Transverse colon (tissue), 4 donors: Measurements from ENCODE around the gene KIAA1328. TPM values are rescaled to one million over a fixed set of nuclear protein-coding genes. Genes with fewer than 3 reads are reported as not detected.

ENCODE experiments used
- DNase-seq: peaks from one replicate; pipeline ENCODE4 v3.0.0-alpha.2; 2019
- H3K27ac ChIP-seq, 4 donors: fragments of 200-600 bp; sonication (generic); 2 replicates each; pipeline ENCODE4 v1.5.1; 2016 to 2018; ENCODE audit warnings: inconsistent platforms in 4 of 4
- H3K27me3 ChIP-seq: fragments of 200-600 bp; sonication (generic); 2 replicates; pipeline ENCODE4 v1.5.1; 2017; ENCODE audit warnings: inconsistent platforms
- H3K36me3 ChIP-seq, 4 donors: fragments of 200-600 bp; sonication (generic); 2 replicates each; pipeline ENCODE4 v1.5.1; 2017 to 2019; ENCODE audit warnings: inconsistent platforms in 4 of 4
- H3K4me1 ChIP-seq, 4 donors: fragments of 200-600 bp; sonication (generic); 2 replicates each; pipeline ENCODE4 v1.5.1; 2017 to 2020; ENCODE audit warnings: inconsistent platforms in 4 of 4
- H3K4me3 ChIP-seq, 4 donors: fragments of 200-600 bp; sonication (generic); 1 replicate in 1 of 4; 2 replicates in 3 of 4; pipeline versions ENCODE4 v1.5.1 to v1.6.1; 2017 to 2019; ENCODE audit warnings: inconsistent platforms in 4 of 4
- H3K9me3 ChIP-seq, 2 donors: fragments of 200-600 bp; sonication (generic); 2 replicates each; pipeline ENCODE4 v1.5.1; 2017 to 2019; ENCODE audit warnings: inconsistent platforms in 2 of 2
- CTCF ChIP-seq, 5 experiments: fragments of 200-600 bp in 3 of 5; fragments of 450-650 bp in 2 of 5; sonication (generic) in 3 of 5; IDR thresholded peaks; 1 replicate in 2 of 5; 2 replicates in 3 of 5; pipeline ENCODE4 v1.5.1; 2016 to 2017; ENCODE audit warnings: antibody characterized with exemption in 5 of 5, inconsistent platforms in 3 of 5, mild to moderate bottlenecking in 2 of 5, moderate library complexity in 1 of 5
- EP300 ChIP-seq: sonication (generic); formaldehyde crosslinking; IDR thresholded peaks from one replicate; pipeline ENCODE4 v1.6.1; 2017; ENCODE audit warnings: antibody characterized with exemption, low read depth
- POLR2A ChIP-seq: fragments of 450-650 bp; IDR thresholded peaks from one replicate; pipeline ENCODE4 v1.6.1; 2016; ENCODE audit warnings: antibody characterized with exemption, mild to moderate bottlenecking, moderate library complexity
- POLR2AphosphoS5 ChIP-seq, 3 donors: sonication (generic); formaldehyde crosslinking; IDR thresholded peaks; one replicate each; pipeline ENCODE4 v1.6.1; 2016; ENCODE audit warnings: antibody characterized with exemption in 3 of 3
- WGBS, 2 donors: methylation state at CpG; one replicate each; pipeline ENCODE4 v1.1.5; 2018; ENCODE audit warnings: low coverage in 1 of 2; 5-methylcytosine and 5-hydroxymethylcytosine counted together
- in situ Hi-C, 4 donors: fragments of 200-750 bp; cut with MboI; loops; one replicate each; pipeline versions ENCODE4 v1.15.0 to v1.15.1; 2017; ENCODE audit warnings: low sequenced_read_pairs in 3 of 4, low pct_ligation_motif_present in 1 of 4, low pct_unique_long_range_greater_than_20kb in 1 of 4
- intact Hi-C: fragments of 100-400 bp; cut with DNase I; formaldehyde crosslinking; loops from one replicate; pipeline ENCODE4 v1.15.1; 2023; ENCODE audit warnings: low total_unique reads
- total RNA-seq, 4 donors: library from RNA; depleted of rRNA; stranded (reverse); fragments of >200 nt; gene quantifications; one replicate each; pipeline ENCODE4 v1.1.0, GENCODE V29; 2016

The KIAA1328 gene
- total RNA-seq, 4 donors from 2014 or later = 3.6 to 14.3 (median 11.3) TPM

GRCh38 chr18:37265382-37265781 lies 436.5 kb downstream of the KIAA1328 start:
- no peaks in the 10 kb centered on the region for H3K36me3 ChIP-seq
- TF ChIP-seq CTCF (IDR thresholded peaks at IDR 0.05) (no peak), EP300 (no peak), POLR2AphosphoS5 (IDR thresholded peaks at IDR 0.05) (no peak), POLR2A (no peak)
- H3K4me1 ChIP-seq = no peaks in the 10 kb centered on the region
- intact Hi-C loops (no loop called here), in situ Hi-C loops (no loop called here)
- no peak overlapping the region for H3K27ac ChIP-seq
- no peaks in the 10 kb centered on the region for H3K9me3 ChIP-seq
- WGBS, 2 donors = 50% methylated on average over 2 of the region's 2 CpGs; no CpG with 5 or more reads in 1 of the 2 donors
- DNase-seq = no peak
- H3K4me3 ChIP-seq = no peak overlapping the region
- no peaks in the 10 kb centered on the region for H3K27me3 ChIP-seq

DNA sequence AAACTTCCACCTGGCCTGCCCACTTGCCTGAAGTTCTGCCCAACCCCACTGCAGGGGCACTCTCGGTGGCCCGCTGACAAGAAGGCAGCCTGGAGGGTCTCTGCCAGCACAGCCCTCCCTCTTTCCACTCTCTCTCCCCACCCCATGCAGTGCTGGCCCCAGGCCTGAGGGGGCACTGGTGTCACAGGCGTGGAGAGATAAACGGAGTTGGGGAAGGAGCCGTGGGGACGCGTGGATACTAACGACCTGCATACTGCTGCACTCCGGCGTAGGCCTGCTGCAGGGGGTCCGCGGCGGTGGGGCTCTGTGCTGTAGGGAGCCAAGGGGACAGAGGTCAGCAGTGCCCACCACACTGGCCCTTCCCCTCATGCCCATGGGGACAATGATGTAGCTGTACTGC lies 437.4 kb downstream of the KIAA1328 start:
- WGBS, 2 donors = 38% methylated on average over 13 of the region's 13 CpGs; no CpG with 5 or more reads in 1 of the 2 donors
- TF ChIP-seq POLR2AphosphoS5 (IDR thresholded peaks at IDR 0.05) (no peak), POLR2A (no peak), CTCF (IDR thresholded peaks at IDR 0.05) (no peak), EP300 (no peak)
- in situ Hi-C loops = no loop called here

DNA sequence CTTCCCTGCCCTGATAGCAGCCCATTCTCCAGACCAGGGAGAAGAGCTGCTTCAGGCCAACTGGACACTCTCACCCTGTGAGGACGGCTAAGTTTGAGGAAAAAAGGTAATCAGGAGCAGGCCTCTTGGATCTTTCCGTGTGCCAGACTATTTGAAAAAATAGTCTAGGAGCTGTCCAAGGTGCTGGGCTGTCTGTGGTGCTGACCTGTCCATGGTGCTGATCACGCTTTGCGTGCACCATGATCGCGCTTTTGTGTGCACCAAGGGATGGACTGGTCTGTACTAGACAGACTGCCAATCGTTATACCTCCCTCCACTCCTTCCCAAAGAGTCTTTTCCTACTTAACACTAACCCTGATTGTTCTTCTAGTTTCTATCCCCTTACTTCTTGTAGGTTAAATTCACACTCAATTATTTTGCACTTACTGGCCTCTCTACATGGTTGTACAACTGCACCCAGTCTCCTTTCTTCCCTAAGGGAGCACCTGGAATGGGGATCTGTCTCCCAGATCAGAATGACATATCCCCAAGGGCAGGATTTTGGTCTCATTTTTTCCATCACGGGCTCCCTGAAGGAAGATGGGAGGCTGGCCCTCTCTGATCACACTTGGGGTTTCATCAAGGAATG lies 441.2 kb downstream of the KIAA1328 start:
- DNase-seq = no peak
- intact Hi-C loops = no loop called here
- no peaks in the 10 kb centered on the region for H3K9me3 ChIP-seq
- no peak overlapping the region for H3K4me3 ChIP-seq
- no peak for TF ChIP-seq POLR2A
- no peak for TF ChIP-seq CTCF (IDR thresholded peaks at IDR 0.05)
- no peak for TF ChIP-seq EP300
- no peak for TF ChIP-seq POLR2AphosphoS5 (IDR thresholded peaks at IDR 0.05)
- in situ Hi-C loops = no loop called here
- WGBS, 2 donors = 0 to 28% methylated on average over 2 to 8 of the region's 8 CpGs
- H3K27me3 ChIP-seq = peaks cover 25% of the 10 kb centered on the region
- H3K27ac ChIP-seq = no peak overlapping the region
- no peaks in the 10 kb centered on the region for H3K36me3 ChIP-seq
- no peaks in the 10 kb centered on the region for H3K4me1 ChIP-seq

More for the DNA sequence above, 437.4 kb downstream of the KIAA1328 start:
- no peaks in the 10 kb centered on the region for H3K4me1 ChIP-seq
- no peaks in the 10 kb centered on the region for H3K9me3 ChIP-seq
- H3K4me3 ChIP-seq = no peak overlapping the region
- intact Hi-C loops = no loop called here
- H3K27me3 ChIP-seq = no peaks in the 10 kb centered on the region
- no peak overlapping the region for H3K27ac ChIP-seq
- H3K36me3 ChIP-seq = no peaks in the 10 kb centered on the region
- DNase-seq = no peak

- 75% methylated on average over 7 of the region's 7 CpGs; no CpG with 5 or more reads in 1 of the 2 donors for WGBS, 2 donors
- H3K27me3 ChIP-seq = peaks cover 30% of the 10 kb centered on the region
- H3K9me3 ChIP-seq = no peaks in the 10 kb centered on the region
- H3K36me3 ChIP-seq = no peaks in the 10 kb centered on the region
- no peaks in the 10 kb centered on the region for H3K4me1 ChIP-seq
- H3K27ac ChIP-seq = no peak overlapping the region
- TF ChIP-seq CTCF (IDR thresholded peaks at IDR 0.05) (no peak), POLR2A (no peak), EP300 (no peak), POLR2AphosphoS5 (IDR thresholded peaks at IDR 0.05) (no peak)
- intact Hi-C loops = no loop called here
- DNase-seq = no peak
- in situ Hi-C loops = no loop called here
- H3K4me3 ChIP-seq = no peak overlapping the region
These were observed 441.7 kb downstream of the KIAA1328 start for GRCh38 chr18:37270666-37271052.
